Activated naive CD8-positive, alpha-beta T cell treated with anti-CD3 and anti-CD28 coated beads, Interleukin-2, amount 50 U/mL, for 16 hours (primary cell): ENCODE results near the gene PCSK9.

Experiments used
- DNase-seq: peaks from one replicate; pipeline ENCODE4 v3.0.0-alpha.2; 2020; ENCODE audit warnings: low read depth, low spot score

The PCSK9 gene

DNA sequence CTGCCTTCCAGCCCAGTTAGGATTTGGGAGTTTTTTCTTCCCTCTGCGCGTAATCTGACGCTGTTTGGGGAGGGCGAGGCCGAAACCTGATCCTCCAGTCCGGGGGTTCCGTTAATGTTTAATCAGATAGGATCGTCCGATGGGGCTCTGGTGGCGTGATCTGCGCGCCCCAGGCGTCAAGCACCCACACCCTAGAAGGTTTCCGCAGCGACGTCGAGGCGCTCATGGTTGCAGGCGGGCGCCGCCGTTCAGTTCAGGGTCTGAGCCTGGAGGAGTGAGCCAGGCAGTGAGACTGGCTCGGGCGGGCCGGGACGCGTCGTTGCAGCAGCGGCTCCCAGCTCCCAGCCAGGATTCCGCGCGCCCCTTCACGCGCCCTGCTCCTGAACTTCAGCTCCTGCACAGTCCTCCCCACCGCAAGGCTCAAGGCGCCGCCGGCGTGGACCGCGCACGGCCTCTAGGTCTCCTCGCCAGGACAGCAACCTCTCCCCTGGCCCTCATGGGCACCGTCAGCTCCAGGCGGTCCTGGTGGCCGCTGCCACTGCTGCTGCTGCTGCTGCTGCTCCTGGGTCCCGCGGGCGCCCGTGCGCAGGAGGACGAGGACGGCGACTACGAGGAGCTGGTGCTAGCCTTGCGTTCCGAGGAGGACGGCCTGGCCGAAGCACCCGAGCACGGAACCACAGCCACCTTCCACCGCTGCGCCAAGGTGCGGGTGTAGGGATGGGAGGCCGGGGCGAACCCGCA lies at the start of gene PCSK9:
PCSK9 (plus strand) TSS at position 207 of the 741 bp plus-strand sequence; CDS start at position 497, 290 bp downstream.
- DNase-seq: no peak

GRCh38 chr1:54989968-54990810 lies 49.2 kb upstream of the PCSK9 start:
- DNase-seq: no peak

GRCh38 chr1:54990916-54991315 lies 48.4 kb upstream of the PCSK9 start:
- no peak for DNase-seq

GRCh38 chr1:54991939-54992338 lies 47.4 kb upstream of the PCSK9 start:
- DNase-seq: no peak

DNA sequence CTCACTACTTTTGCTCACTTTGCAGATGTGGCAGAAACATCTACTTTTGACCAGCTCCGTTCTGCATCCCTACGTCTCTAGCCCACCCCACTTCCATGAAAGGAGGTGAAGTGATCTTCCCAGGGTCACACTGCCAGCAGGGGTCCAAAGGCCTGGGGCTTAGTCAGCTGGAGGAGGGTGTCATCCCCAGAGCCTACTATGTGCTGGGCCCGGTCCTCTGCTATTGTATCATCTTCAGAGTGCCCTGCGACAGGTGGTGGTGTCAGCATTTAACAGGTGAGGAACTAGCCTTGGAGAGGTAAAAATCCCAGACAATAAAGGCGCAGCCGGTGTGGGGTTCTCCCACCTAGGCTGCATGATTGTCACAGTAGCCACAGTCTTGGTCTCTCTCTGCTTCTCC lies 46.2 kb upstream of the PCSK9 start:
- DNase-seq: no peak

- DNase-seq: no peak
Observed at GRCh38 chr1:54994355-54994990, 44.9 kb upstream of the PCSK9 start.

DNA sequence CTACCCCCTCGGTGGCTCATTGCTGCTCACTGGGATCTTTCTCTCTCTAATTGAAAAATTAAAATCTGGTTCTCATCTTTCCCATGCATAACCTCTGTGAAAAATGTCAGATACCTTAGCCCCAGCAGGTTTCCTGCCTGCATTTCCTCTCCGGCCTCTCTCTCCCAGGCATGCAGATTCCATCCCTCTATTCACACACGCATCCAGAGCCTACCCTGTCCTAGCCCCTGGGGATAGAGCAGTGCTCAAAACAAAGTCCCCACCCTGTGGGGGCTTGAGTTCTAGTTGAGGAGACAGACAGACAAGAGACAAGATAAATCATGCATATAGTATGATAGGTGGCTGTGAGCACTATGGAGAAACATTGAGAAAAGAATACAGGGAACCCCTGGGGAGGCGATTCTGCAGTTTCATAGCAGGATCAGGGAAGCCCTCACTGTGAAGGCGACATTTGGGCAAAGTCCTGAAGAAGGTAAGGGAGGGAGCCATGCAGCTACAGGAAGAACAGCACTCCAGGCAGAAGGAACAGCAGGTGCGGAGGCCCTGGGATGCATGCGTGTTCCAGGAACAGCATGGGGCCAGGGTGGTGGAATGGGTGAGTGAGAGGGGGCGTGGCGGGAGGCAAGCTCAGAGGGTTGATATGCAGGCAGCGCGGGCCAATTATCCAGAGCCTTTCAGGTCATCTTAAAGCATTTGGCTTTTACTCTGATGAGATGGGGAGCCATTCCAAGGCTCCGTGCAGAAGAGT lies 44.2 kb upstream of the PCSK9 start:
- no peak for DNase-seq

GRCh38 chr1:54995835-54996234 lies 43.5 kb upstream of the PCSK9 start:
- DNase-seq: no peak

- peak; percentile 51 for DNase-seq
Observed at GRCh38 chr1:54996359-54996868, 42.9 kb upstream of the PCSK9 start.

- no peak for DNase-seq
Observed at GRCh38 chr1:54996869-54997710, 42.3 kb upstream of the PCSK9 start.

- DNase-seq: no peak
Observed at GRCh38 chr1:54997711-54997986, 41.7 kb upstream of the PCSK9 start.

DNA sequence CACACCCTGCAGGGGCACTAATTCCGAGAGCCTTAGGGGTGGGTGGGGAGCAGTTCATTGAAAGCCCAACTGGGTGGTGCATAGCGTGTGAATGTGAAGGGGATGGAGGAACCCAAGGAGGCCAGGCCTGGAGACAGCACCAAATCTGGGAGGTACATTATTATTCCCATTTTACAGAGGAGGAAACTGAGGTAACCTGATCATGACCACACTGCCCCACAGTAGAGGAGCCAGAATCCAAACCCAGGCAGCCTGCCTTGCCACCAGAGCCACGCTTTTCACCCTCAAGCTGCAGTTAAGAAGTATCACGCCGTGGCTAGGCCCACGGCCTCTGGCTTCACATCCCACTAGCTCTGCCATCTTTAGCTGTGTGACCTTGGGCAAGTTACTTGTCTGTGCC lies 41.2 kb upstream of the PCSK9 start:
- DNase-seq: no peak

GRCh38 chr1:54998677-54999076 lies 40.7 kb upstream of the PCSK9 start, which contains the start of gene BSND:
TSS of gene BSND (plus strand) at chr1:54998933. CDS start at chr1:54999187, 254 bp downstream.
- DNase-seq: no peak

GRCh38 chr1:55000110-55001085 lies 39.0 kb upstream of the PCSK9 start:
- DNase-seq: no peak

- DNase-seq: no peak
Observed at GRCh38 chr1:55001311-55001710, 38.0 kb upstream of the PCSK9 start.

DNA sequence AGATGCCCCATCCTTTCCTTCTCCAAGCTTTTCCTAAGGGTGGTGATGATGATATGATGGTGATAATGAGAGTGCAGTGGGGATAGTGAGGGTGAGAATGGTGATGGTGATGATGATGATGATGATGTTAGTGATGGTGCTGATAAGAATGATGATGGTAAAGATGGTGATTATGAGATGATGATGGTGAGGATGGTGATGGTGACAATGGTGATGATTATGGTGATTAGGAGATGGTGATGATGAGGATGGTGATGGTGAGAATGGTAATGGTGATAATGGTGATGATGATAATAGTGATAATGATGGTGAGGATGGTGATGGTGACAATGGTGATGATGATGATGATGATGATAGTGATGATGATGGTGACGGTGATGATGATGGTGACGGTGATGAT lies 36.7 kb upstream of the PCSK9 start:
- no peak for DNase-seq

DNA sequence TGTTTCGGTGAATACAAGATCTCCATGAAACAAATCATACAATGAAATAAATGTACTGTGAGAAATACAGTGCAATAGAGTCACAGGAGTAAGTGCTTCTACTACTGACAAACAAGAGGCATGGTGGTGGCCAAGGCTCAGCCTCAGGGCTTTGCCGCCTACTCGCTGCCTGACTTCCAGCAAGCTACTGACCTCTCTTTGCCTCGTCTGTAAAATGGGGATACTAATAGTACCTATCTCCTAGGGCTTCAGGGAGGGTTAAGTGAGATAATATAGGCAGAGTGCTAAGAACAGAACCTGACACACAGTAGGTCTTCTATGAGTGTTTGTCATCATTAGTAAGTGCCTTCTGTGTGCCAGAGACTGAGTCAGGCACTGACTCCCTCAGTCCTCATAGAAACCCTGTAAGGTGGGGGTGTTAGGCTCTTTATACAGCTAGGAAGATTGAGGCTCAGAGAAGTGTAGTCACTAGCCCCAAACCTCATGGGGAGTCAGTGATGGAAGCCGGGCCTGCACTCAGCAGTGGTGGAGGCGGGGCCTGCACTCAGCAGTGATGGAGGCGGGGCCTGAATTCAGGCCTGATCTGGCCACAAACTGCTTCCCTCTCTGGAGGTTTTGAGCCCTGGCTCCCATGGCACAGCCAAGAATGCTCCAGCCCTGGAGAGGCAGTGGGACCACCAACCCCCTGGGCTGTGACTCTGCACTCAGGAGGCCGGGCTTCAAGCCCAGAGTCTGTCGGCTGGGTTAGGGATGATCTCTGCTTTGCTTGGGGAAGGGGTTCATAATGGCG lies 33.8 kb upstream of the PCSK9 start:
- DNase-seq: no peak

GRCh38 chr1:55006931-55007330 lies 32.4 kb upstream of the PCSK9 start:
- DNase-seq: no peak

DNA sequence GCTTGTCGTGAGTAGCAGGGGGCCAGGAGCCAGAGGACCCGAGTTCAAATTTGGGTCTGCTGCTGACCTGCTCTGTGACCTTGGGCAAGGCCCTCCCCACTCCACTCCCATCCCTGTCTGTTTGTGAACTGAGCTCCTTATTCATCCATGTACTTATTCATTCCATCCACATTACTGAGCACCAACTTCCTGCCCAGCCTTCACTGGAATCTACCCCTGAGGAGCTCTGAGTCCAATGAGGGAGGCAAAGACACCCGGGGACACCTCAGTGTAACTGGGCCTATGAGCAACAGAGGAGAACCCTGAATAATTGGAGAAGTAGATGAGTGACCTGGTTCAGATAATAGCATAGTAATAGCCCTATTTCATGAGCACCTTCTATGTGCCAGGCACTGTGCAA lies 31.7 kb upstream of the PCSK9 start:
- DNase-seq: no peak
